IPS-18a (cell line): ENCODE measurements around the gene COL19A1.

Source experiments
- H3K27ac ChIP-seq: one replicate; pipeline ENCODE4 v1.5.1; 2013; ENCODE audit warnings: low read length
- H3K27me3 ChIP-seq: one replicate; pipeline ENCODE4 v1.6.1; 2013; ENCODE audit warnings: mild to moderate bottlenecking, low read length; ENCODE audit not compliant: control insufficient read depth, insufficient read depth
- H3K36me3 ChIP-seq: one replicate; pipeline ENCODE4 v1.6.1; 2013; ENCODE audit warnings: low read depth, low read length; ENCODE audit not compliant: control insufficient read depth
- H3K4me1 ChIP-seq: one replicate; pipeline ENCODE4 v1.6.1; 2013; ENCODE audit warnings: low read depth, low read length; ENCODE audit not compliant: control insufficient read depth
- H3K4me3 ChIP-seq: one replicate; pipeline ENCODE4 v1.5.1; 2013; ENCODE audit warnings: low read length
- H3K9ac ChIP-seq: one replicate; pipeline ENCODE4 v1.6.1; 2013; ENCODE audit warnings: mild to moderate bottlenecking, low read length, moderate library complexity
- H3K9me3 ChIP-seq: one replicate; pipeline ENCODE4 v1.6.1; 2013; ENCODE audit warnings: low read depth, low read length; ENCODE audit not compliant: control insufficient read depth

Gene COL19A1

DNA sequence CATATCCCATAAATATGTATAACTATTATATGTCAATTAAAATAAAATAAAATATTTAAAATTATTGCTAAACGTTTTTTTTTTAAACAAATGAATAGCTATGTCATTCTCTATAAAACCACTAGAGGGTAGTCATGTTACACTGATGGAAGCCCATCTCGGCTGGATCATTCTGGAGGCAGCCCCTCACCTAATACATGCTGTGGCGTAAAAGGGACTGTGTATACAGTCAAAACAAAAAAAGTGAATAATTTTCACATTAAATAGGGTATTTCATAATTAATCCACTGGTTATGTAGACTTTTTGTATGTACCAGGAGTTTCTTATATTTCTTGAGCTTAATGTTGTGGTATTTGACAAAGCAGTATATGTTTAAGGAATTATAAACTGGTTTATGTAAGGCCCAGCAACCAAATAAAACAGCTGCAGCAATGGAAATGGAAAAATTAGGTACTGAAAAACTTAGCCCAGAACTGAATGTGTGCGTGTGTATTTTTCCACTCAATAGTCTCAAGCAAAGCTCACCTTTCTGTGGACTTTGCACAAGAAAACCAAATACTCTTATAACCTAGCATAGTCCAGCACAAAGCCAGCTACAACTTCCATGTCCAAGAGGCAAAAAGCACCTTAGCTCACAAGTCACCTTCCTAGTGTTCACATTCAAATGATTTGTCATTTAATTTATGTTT, 354.8 kb downstream of the COL19A1 start:
- Histone ChIP-seq H3K9ac (no peak overlapping the region), H3K9me3 (no peaks in the 10 kb centered on the region), H3K4me3 (no peak overlapping the region), H3K27ac (no peak overlapping the region), H3K36me3 (no peaks in the 10 kb centered on the region), H3K27me3 (no peaks in the 10 kb centered on the region), H3K4me1 (no peaks in the 10 kb centered on the region)

DNA sequence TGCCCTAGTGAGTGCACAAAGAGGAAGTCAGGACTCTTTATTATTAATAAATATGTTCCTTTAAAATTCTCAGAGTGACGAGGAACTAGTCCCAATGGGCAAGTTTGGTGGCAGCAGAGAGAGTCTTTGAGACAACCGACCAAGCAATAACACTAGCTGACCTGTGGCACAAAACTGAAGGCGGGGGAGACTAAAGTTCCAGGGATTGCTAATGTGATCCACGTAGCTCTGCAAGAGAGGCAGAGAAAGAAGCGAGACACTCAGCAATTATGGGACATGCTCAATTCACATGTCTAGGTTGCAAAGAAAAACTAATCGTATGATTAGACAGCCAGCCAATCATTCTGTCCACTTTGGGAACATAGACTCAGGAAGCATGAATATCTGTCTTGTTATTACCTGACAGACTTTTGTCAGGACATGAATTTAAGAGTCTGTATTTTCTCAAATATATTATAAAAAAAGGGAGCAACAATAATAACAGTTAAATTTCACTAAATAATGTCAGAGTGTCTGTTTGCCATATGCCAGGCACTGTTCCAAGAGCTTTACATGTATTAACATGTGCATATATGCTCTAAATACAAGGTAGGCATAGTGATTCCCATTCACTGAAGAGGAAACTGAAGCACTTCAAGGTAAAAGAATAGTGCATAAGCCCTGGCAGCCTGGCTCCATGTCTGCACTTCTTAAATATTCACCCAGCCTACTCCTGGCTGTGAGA, 355.5 kb downstream of the COL19A1 start:
- Histone ChIP-seq H3K27ac (no peak overlapping the region), H3K27me3 (no peaks in the 10 kb centered on the region), H3K4me1 (no peaks in the 10 kb centered on the region), H3K36me3 (no peaks in the 10 kb centered on the region), H3K9me3 (no peaks in the 10 kb centered on the region), H3K9ac (no peak overlapping the region), H3K4me3 (no peak overlapping the region)

DNA sequence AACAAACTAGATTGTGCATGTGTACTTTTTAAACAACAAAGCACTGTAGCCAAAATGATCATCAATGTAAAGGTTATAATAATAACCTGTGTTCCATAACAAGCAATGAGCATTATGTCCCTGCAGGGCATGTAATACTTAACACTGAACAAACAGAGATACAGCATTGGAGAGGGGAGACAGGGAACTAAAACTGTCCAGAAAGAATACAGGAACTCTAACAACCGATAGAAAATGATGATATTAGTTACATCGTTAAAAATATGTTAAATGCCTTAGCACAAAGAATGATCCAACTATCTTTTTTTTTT, 356.0 kb downstream of the COL19A1 start:
- H3K27me3 ChIP-seq, result no peaks in the 10 kb centered on the region
- no peaks in the 10 kb centered on the region for H3K36me3 ChIP-seq
- H3K9me3 ChIP-seq, result no peaks in the 10 kb centered on the region
- no peak overlapping the region for H3K27ac ChIP-seq
- no peak overlapping the region for H3K9ac ChIP-seq
- H3K4me3 ChIP-seq, result no peak overlapping the region
- H3K4me1 ChIP-seq, result no peaks in the 10 kb centered on the region

DNA sequence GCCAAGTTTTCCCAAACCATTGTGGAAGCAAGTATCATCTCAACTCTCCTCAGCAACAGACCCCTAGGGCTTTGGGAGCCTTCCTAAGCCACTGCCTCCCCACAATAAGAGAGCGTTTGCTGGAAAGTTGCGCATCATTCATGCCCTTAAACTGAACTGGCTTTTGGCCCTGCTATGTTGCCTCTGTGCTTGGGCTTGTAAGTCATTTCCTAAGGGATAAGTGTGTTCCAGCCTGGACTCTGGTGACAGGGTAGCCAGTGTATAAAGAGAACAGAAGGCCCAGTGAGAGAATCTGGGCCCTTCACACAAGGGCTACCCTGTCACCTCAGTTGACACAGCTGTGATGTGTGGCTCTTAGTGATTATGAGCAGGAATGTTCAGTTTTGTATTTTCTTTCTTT, 358.7 kb downstream of the COL19A1 start:
- no peaks in the 10 kb centered on the region for H3K27me3 ChIP-seq
- H3K4me1 ChIP-seq, result peaks cover 3% of the 10 kb centered on the region
- H3K9me3 ChIP-seq, result no peaks in the 10 kb centered on the region
- H3K4me3 ChIP-seq, result no peak overlapping the region
- H3K9ac ChIP-seq, result no peak overlapping the region
- no peak overlapping the region for H3K27ac ChIP-seq
- no peaks in the 10 kb centered on the region for H3K36me3 ChIP-seq

DNA sequence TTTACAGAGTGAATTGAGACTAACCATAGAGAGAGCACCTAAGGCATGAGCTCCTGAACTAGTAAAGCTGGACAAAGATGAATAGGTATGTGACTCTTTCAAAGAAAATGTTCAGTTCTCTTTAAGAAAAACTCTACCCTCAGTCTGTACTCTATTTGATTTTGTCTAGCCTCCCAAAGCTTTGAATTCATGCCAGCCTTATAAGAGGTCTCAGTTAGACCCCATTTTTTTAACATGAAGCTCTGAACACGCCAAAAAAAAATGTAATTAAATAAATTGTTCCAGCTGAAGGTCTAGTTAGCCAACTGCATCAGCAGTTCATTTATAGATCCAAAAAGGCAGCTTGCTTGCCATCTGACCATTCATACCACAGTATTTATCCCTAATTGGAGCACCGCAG, 365.0 kb downstream of the COL19A1 start:
- H3K36me3 ChIP-seq, result no peaks in the 10 kb centered on the region
- H3K4me1 ChIP-seq, result peaks cover 3% of the 10 kb centered on the region
- no peaks in the 10 kb centered on the region for H3K9me3 ChIP-seq
- no peak overlapping the region for H3K4me3 ChIP-seq
- no peak overlapping the region for H3K27ac ChIP-seq
- H3K27me3 ChIP-seq, result no peaks in the 10 kb centered on the region
- H3K9ac ChIP-seq, result no peak overlapping the region

DNA sequence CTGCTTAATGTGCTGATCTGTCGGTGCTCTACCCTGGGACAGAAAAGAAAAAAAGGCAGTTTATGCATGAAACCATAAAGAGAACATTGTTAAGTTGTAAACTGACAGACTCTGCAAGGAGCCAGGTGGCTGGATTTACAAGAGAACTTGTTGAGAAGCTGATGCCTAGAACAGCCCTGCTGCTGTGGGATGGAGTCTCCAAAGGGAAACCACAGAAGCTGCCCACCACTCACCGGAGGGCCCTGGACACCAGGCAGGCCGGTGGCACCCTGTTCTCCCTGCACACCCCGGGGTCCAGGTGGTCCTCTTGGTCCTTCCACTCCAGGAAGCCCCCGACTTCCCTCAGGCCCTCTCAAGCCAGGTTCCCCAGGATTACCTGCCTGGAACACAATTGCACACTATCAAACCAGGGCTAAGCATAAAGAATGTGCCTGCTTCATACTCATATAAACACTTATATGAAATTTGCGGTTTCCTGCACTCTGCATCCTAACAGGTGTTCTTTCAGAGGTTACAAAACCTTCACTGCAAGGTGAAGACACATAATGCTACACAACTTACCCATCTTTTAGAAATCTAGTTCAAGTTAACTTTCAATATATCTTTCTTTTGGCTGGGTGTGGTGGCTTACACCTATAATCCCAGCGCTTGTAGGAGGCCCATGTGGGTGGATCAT, 368.3 kb downstream of the COL19A1 start:
- H3K9ac ChIP-seq, result no peak overlapping the region

DNA sequence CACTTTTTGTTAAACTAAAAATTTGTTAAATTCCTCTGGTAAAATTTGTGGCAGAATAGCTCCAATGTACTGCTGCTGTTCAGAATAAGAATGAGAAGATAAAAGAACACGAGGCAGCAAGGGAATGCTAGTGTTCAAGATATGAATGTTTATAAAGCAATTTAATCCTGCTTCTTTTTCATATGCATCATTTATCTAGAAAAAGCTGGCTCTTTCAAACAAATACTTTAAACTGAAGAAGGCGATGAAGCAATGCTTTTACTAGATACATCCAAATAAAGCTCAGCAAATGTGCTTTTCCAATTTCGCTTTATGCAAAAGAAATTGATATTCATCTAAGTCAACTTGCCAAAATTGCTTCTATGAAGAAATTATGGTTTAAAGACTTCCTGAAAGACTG, 370.0 kb downstream of the COL19A1 start:
- no peak overlapping the region for H3K9ac ChIP-seq
- no peaks in the 10 kb centered on the region for H3K4me1 ChIP-seq
- no peaks in the 10 kb centered on the region for H3K36me3 ChIP-seq
- no peaks in the 10 kb centered on the region for H3K9me3 ChIP-seq
- H3K27me3 ChIP-seq, result no peaks in the 10 kb centered on the region
- H3K27ac ChIP-seq, result no peak overlapping the region
- no peak overlapping the region for H3K4me3 ChIP-seq

More for the DNA sequence above, 368.3 kb downstream of the COL19A1 start:
- H3K4me1 ChIP-seq, result no peaks in the 10 kb centered on the region
- H3K9me3 ChIP-seq, result no peaks in the 10 kb centered on the region
- H3K4me3 ChIP-seq, result no peak overlapping the region
- no peak overlapping the region for H3K27ac ChIP-seq
- no peaks in the 10 kb centered on the region for H3K36me3 ChIP-seq
- H3K27me3 ChIP-seq, result no peaks in the 10 kb centered on the region

DNA sequence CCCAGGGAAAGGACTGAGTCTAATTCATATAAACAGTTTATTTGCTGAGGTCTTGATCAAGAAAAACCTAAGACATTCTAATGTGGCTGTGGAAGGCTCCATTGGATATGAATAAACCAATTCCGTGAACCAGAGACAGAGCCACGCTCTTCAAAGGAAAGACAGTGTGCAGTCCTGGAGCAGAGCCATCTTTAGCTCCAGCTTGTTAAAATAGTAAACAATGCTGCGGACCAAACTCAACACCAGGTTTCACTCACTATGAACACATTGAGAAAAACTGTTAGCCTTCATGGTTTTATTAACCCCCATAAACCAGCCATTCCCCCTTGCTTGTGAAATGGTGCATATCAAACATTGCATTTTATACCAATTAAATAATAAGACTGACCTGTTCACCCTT, 374.7 kb downstream of the COL19A1 start:
- no peaks in the 10 kb centered on the region for H3K27me3 ChIP-seq
- peaks cover 5% of the 10 kb centered on the region for H3K4me1 ChIP-seq
- H3K9ac ChIP-seq, result no peak overlapping the region
- no peaks in the 10 kb centered on the region for H3K9me3 ChIP-seq
- no peak overlapping the region for H3K4me3 ChIP-seq
- H3K36me3 ChIP-seq, result no peaks in the 10 kb centered on the region
- no peak overlapping the region for H3K27ac ChIP-seq

DNA sequence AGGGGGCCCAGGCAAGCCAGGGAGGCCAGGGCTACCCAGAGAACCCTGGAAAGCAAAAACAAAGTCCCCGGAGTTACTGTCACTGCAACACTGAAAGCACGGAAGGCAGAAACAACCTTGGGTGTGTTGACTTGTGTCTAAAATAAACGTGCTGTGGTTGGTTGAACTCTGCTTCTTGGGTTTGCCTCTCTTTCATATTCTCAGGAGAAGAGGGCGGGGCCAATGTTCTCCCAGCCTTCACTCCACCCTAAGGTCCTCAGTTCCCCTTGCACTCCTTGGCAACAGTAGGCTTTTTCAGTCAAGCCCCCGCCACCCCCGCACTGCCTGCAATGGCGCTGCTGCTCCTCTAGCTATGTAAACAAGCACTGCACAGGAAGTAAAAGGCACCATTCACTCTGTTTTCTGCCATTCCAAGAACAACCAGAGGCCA, 375.6 kb downstream of the COL19A1 start:
- H3K9ac ChIP-seq, result no peak overlapping the region
- H3K9me3 ChIP-seq, result no peaks in the 10 kb centered on the region
- no peaks in the 10 kb centered on the region for H3K36me3 ChIP-seq
- H3K27ac ChIP-seq, result no peak overlapping the region
- no peaks in the 10 kb centered on the region for H3K27me3 ChIP-seq
- no peak overlapping the region for H3K4me3 ChIP-seq
- peaks cover 5% of the 10 kb centered on the region for H3K4me1 ChIP-seq

DNA sequence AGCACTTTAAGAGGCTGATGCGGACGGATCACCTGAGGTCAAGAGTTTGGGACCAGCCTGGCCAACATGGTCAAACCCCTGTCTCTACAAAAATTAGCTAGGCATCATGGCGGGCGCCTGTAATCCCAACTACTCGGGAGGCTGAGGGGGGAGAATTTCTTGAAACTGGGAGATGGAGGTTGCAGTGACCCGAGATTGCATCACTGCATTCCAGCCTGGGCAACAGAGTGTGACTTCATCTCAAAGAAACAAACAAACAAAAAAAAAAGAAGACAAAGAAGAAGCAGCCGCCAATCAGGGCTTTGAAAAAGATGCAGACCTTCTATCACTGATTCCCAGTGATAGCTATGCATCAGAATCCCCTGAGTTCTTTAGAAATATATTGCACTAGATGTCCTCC, 379.8 kb downstream of the COL19A1 start:
- H3K4me3 ChIP-seq, result no peak overlapping the region
- H3K9me3 ChIP-seq, result no peaks in the 10 kb centered on the region
- H3K27me3 ChIP-seq, result no peaks in the 10 kb centered on the region
- H3K27ac ChIP-seq, result no peak overlapping the region
- no peak overlapping the region for H3K9ac ChIP-seq
- peaks cover 5% of the 10 kb centered on the region for H3K4me1 ChIP-seq
- no peaks in the 10 kb centered on the region for H3K36me3 ChIP-seq

DNA sequence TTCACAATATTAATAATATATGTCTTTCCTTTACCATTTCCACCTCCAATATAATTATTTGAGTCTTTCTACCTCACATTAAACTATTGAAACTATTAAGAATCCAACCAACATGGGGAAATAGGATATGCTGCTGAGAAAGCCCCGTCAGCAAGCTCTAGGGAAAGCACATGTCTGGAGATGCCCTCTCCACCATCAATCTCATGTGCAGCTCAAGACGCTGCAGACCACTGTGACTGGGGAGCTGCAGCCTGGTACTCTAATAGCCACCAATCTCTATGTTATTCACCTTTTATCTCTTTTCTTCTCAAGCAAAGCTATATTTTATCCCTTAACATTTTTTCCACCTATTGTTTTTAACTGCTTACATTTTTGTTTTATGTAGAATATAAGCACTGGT, 386.2 kb downstream of the COL19A1 start:
- Histone ChIP-seq H3K9me3 (no peaks in the 10 kb centered on the region), H3K27ac (no peak overlapping the region), H3K27me3 (no peaks in the 10 kb centered on the region), H3K36me3 (peaks cover 6% of the 10 kb centered on the region), H3K4me3 (no peak overlapping the region), H3K4me1 (no peaks in the 10 kb centered on the region), H3K9ac (no peak overlapping the region)

DNA sequence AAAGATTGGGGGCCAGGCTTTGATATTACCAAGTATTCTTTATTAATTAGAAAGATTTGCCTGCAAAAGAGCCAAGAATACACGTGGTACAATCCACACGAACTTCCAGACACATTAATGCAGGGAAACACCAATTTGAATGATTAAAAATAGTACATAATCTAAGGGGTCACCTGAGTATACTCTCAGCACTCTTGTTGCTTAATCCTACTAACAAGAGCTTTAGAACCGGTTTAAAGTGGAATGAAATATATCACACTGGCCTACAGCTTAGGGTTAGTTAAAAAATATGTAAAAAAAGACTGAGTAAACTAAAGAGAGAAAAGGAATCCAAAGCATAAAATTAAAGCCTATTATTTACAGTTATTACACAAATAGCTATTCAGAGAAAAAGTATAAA, 387.6 kb downstream of the COL19A1 start:
- Histone ChIP-seq H3K27me3 (no peaks in the 10 kb centered on the region), H3K9me3 (no peaks in the 10 kb centered on the region), H3K4me1 (no peaks in the 10 kb centered on the region), H3K36me3 (peaks cover 6% of the 10 kb centered on the region), H3K27ac (no peak overlapping the region), H3K9ac (no peak overlapping the region), H3K4me3 (no peak overlapping the region)
